ENCODE data around the gene FAM20B.
"Not testable (repeated sequence)": the region's sequence is repeated elsewhere in the genome, so short reads cannot be mapped to it uniquely, and the experiment has no call there.

- TF ChIP-seq KDM1A (IDR thresholded peaks at IDR 0.05; ENCODE audit: borderline replicate concordance, low read length); CTCF (IDR thresholded peaks at IDR 0.05; ENCODE audit: control extremely low read depth in 1 of 3, insufficient read depth in 1 of 3, low read depth in 1 of 3, low read length in 3 of 3); POLR2AphosphoS5 (IDR thresholded peaks at IDR 0.05; ENCODE audit: low read depth, low read length); SRF (IDR thresholded peaks at IDR 0.05; ENCODE audit: low read depth, low read length); TCF12 (IDR thresholded peaks at IDR 0.05; ENCODE audit: low read depth, low read length); SIN3A (conservative IDR thresholded peaks at IDR 0.05 in 1 of 2, IDR thresholded peaks at IDR 0.05 in 1 of 2; ENCODE audit: low read depth in 1 of 2, low read length in 2 of 2): not testable (repeated sequence)
These were observed 37.5 kb upstream of the FAM20B start for GRCh38 chr1:178988198-178988597.
